HG02973 (cell line): Measurements from ENCODE around the gene CEACAM8.
"Not testable (repeated sequence)": the region's sequence is repeated elsewhere in the genome, so short reads cannot be mapped to it uniquely, and the experiment has no call there.

Experiments used
- ATAC-seq: cut with Tn5 transposase; IDR thresholded peaks from one replicate; pipeline ENCODE4 v1.9.1; 2021; ENCODE audit warnings: moderate library complexity; ENCODE audit not compliant: unreplicated experiment

Gene CEACAM8

DNA sequence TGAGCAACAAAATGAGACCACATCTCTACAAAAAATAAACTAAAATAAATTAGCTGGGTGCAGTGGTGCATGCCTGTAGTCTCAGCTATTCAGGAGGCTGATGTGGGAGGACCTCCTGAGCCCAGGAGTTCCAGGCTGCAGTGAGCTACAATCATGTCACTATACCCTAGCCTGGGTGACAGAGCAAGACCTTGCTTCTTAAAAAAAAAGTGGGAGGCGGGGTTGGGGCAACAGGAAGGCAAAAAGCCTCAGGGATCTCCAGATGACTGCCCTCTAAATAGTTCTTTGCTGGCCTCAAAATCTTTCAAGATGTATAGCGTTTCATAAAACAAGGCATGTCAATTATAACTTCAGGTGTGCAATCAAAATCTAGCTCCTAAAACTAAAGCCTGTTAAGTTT, 18.5 kb downstream of the CEACAM8 start:
- no peak for ATAC-seq

DNA sequence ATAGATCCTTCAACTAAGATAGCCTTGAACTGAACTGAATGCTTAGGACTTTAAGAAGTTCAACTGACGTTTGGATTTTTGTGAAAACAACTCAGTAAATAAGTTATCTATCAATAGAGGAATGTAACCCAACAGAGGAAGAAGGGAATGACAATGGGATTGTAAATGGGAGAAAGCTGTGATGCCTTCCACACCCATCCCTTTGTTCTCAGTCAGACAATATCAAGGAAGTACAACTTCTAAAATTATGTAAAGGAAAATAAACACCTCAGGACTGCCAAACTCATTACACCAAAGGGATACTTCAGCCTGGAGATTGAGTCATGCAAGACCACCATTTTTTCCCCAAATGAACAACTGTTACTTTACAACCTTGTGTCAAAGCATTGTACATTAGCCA, 21.1 kb downstream of the CEACAM8 start:
- ATAC-seq, result no peak

DNA sequence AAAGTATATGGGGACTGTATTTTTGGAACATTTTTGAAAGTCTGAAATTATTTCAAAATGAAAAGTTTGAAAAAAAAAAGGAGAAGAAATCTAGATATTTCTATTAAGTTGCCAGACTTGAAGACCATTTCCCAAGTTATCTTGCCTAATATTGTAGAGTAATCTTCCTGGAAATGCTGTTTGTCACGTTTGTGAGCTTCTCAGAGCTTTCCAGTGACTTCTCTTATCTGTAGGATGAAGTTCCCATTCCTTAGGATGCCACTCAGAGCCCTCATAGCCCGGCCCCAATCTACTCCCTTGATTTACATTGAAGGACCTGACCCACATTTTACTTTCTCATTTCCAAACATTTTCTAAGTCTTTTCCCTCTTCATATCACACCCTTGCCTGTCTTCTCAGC, 23.6 kb downstream of the CEACAM8 start:
- no peak for ATAC-seq

GRCh38 chr19:42569193-42569592, 25.5 kb downstream of the CEACAM8 start:
- no peak for ATAC-seq

- no peak for ATAC-seq
These were observed 26.7 kb downstream of the CEACAM8 start for GRCh38 chr19:42568006-42568405.

- no peak for ATAC-seq
These were observed 27.2 kb downstream of the CEACAM8 start for GRCh38 chr19:42567567-42567966.

DNA sequence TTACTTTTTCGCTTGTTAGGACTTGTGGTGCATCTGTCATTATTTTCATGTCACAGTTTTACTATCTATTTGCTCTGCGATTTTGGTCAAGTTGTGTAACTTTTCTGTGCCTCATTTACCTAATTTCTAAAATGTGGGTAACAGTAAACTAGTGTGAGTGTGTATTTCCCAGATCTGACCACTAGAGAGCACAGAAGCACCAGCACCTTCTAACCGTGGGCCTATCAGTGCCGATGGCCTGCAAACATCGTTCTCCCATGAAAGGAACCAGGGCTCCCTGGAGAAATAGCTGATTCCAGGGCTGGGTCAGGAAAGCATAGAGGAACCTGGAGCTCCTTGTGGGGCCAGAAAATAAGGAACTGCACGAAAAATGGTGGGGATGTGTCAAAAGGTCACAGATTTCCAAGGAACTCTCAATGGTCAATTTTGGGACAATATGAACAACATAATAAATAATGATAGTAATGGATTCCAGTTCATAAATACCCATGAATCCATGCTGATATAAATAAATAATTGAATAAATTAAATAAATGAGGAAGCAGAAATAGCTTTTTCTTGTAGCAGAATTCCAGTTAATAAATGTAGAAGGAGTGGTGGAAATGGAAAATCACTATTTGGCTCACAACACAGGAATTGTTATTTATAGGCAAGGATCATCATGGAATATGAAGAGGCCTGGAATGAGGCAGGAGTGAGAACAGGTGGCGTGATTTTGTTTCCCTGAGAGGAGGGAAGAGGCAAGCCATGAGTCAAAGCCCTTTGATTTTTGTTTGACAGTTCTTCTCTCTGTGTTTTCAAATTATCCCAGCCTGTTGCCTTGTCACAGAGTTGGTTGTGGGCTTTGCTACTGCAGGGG, 31.1 kb downstream of the CEACAM8 start:
- ATAC-seq, result no peak

DNA sequence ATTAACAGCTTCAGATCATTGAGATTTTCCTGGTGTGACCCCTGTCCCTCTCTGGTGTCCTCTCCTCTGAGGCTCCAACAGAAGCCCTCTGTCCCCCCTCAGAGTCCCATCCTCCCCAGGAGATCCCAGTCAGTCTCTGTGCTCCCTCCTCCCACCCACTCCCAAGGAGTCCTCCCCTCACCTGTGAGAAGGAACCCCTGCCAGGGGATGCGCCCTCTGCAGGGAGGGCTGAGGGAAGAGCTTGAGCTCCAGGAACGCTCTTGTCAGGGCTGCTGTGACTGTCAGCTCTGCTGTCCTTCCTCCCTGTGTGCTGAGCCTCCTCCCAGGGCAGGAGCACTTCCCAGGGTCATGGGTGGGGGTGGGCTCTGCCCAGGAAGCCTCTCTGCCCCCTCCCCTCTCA, 33.2 kb downstream of the CEACAM8 start:
- no peak for ATAC-seq

GRCh38 chr19:42560731-42561130, 34.0 kb downstream of the CEACAM8 start:
- ATAC-seq, result no peak

GRCh38 chr19:42558450-42559150, 36.1 kb downstream of the CEACAM8 start:
- ATAC-seq, result no peak

- ATAC-seq, result not testable (repeated sequence)
These were observed 37.3 kb downstream of the CEACAM8 start for GRCh38 chr19:42557386-42557871.

- no peak for ATAC-seq
These were observed 38.9 kb downstream of the CEACAM8 start for GRCh38 chr19:42555801-42556200.

DNA sequence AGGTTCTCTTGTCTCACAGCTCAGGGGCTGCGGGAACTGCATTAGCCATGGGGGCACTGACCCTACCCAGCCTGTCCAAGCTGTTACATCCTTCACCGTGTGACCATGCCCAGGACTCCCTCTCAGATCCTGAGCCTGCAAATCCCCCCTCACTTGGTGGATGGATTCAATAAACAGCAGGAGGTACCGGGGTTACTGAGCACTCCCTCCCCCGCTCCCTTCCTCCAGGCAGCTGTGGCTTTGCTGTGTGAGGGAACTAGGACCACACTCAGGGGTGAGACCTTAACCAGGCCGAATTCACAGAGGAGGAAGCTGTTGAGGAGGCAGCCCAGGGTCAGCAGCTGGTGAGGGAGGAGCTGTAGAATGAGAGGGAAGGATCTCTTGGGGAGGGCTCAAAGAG, 39.4 kb downstream of the CEACAM8 start:
- ATAC-seq, result no peak

DNA sequence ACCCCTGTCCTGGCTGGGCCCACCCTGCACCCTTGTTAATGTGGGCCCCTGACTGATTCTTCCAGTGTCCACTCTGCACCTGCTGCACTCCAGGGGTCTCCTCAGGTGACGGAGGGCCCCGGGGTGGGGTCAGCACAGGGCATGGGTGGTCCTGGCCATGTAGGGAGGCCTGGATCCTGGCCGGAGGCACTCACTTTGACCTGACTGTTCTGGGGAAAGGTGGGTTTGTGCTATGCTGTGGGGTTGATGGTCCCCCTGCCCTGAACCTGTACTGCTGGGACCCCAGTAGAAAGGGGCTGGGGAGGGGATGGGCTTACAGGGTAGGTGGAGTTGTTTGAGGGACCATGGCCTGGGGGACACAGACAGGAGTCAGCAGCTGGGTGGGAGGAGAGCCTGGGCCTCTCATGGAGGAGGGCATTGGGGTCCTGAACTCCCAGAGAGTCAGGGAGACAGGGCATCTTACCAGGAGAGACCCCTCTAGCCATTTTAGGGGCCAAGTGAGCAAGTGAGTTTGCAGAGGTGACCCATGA, 40.6 kb downstream of the CEACAM8 start:
- no peak for ATAC-seq

- ATAC-seq, result no peak
These were observed 41.3 kb downstream of the CEACAM8 start for GRCh38 chr19:42553292-42554045.

DNA sequence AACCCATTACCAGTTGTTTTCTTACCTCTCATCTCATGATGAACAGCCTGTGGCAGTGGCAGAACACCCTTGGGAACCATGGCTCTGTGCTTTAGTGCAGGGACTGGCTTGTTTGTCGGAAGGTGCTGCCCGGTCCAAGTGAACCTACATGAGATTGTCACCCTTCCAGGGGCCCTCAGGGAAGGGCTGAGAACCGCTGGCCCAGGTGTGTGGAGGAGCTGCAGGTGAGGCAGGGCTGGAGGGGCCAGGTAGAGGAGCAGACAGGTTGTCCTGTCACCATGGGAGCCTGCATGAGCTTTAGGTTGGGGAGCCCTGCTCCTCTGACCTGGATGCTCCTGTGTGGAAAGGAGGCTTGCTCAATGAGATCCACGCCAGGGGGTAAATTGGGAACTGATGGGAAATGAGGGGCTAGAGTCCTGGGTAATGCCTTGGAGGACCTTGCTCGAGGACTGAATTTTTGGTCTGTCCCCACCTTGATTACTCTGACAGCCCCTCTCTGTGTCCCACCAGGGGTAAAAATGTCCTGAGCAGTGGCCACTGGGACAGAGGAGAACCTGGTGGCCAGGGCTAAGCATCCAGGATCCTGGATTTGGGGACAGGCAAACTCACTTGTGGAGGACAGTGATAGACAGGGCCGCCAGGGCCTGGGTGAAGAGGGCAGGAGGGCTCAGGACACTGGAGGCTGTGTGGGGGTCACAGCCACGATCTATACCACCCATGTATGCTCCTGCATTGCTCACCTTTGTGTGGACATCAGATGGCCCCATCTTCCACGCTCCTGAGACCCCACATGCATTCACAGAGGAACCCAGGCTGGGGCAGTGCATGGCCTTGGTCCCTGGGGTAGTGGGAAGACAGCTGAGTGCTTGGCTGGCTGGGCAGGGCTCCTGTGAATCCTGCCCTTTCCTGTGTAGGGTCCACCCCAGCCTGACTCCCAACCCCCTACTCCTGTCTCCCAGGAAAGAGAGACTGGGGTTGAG, 42.3 kb downstream of the CEACAM8 start:
- no peak for ATAC-seq

DNA sequence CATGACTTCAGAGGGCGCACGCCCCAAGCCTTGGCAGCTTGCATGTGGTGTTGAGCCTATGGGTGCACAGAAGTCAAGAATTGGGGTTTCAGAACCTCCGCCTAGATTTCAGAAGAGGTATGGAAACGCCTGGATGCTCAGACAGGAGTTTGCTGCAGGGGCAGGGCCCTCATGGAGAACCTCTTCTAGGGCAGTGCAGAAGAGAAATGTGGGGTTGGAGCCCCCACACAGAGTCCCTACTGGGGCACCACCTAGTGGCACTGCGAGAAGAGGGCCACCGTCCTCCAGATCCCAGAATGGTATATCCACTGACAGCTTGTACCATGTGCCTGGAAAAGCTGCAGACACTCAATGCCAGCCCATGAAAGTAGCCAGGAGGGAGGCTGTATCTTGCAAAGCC, 44.2 kb downstream of the CEACAM8 start:
- not testable (repeated sequence) for ATAC-seq

- ATAC-seq, result not testable (repeated sequence)
These were observed 45.7 kb downstream of the CEACAM8 start for GRCh38 chr19:42549067-42549466.

GRCh38 chr19:42548552-42548951, 46.2 kb downstream of the CEACAM8 start:
- ATAC-seq, result no peak

DNA sequence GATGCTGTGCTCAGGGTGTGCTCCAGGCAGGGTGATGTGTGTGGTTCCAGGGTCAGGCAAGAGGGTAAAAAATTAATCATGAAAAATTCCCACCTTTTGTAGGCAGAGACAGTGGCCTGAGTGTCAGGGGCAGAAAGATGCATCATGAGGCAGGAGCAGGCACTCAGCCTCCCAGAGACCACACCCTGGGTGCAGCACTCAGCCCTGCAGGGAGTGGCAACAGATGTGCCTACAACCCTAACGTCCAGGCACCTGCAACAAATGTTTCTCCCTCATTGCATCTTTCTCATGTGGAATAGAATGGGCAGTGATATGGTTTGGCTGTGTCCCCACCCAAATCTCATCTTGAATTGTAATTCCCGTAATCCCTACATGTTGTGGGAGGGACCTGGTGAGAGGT, 46.8 kb downstream of the CEACAM8 start:
- ATAC-seq, result no peak
